ENCODE data around the gene SLC4A8. TPM values are rescaled to one million over a fixed set of nuclear protein-coding genes. Genes with fewer than 3 reads are reported as not detected.
A peak's percentile ranks its signal among the peaks of the same experiment; 100 is the strongest.

Gene SLC4A8
- total RNA-seq, 2 donors from 2014 or later, result 2.8 to 7.1 TPM

DNA sequence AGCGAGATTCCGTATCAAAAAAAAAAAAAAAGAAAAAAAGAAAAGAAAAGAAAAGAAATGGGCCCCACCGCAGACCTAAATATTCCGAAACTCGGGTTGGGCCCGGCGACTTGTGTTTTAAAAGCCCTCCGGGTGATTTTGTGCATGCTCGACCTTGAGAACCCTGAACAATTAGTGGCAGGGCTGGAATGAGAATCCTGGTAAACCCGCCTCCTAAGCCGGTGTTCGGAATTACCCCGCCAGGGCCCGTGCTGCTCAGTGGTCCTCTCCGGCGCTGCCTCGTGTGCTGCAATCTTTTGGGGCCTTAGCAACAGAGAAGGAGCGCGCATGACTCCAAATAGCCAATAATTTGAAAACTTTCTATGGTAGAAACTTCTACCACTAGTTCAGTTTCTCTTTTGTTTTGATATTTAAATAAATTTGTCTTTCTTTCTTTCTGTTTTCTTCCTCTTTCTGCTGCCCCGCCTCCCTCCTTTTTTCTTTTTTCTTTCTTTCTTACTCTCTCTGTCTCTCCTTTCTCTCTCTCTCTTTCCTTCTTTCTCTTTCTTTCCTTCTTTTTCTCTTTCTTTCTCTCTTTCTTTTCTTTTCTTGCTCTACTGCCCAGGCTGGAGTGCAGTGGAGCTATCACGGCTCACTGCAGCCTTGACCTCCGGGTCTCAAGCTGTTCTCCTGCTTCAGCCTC is 31.9 kb upstream of the SLC4A8 start:
- H3K9me3 ChIP-seq, result no peaks in the 10 kb centered on the region
- DNase-seq (ENCODE audit: low spot score) (no peak), ATAC-seq (ENCODE audit: insufficient number of reproducible peaks, low FRiP score, low read depth) (no peak)
- H3K4me1 ChIP-seq (ENCODE audit: control insufficient read depth in 1 of 2, low read depth in 2 of 2), result peaks cover 4 to 20% of the 10 kb centered on the region in 2 donors
- H3K4me3 ChIP-seq, result peak overlapping the region; percentile 86
- TF ChIP-seq, protein P1, sequence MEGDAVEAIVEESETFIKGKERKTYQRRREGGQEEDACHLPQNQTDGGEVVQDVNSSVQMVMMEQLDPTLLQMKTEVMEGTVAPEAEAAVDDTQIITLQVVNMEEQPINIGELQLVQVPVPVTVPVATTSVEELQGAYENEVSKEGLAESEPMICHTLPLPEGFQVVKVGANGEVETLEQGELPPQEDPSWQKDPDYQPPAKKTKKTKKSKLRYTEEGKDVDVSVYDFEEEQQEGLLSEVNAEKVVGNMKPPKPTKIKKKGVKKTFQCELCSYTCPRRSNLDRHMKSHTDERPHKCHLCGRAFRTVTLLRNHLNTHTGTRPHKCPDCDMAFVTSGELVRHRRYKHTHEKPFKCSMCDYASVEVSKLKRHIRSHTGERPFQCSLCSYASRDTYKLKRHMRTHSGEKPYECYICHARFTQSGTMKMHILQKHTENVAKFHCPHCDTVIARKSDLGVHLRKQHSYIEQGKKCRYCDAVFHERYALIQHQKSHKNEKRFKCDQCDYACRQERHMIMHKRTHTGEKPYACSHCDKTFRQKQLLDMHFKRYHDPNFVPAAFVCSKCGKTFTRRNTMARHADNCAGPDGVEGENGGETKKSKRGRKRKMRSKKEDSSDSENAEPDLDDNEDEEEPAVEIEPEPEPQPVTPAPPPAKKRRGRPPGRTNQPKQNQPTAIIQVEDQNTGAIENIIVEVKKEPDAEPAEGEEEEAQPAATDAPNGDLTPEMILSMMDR (IDR thresholded peaks at IDR 0.05), result no peak
- H3K36me3 ChIP-seq, result no peaks in the 10 kb centered on the region
- H3K27ac ChIP-seq, result no peak overlapping the region
- no peaks in the 10 kb centered on the region for H3K27me3 ChIP-seq (replicated peaks; ENCODE audit: insufficient read depth)

DNA sequence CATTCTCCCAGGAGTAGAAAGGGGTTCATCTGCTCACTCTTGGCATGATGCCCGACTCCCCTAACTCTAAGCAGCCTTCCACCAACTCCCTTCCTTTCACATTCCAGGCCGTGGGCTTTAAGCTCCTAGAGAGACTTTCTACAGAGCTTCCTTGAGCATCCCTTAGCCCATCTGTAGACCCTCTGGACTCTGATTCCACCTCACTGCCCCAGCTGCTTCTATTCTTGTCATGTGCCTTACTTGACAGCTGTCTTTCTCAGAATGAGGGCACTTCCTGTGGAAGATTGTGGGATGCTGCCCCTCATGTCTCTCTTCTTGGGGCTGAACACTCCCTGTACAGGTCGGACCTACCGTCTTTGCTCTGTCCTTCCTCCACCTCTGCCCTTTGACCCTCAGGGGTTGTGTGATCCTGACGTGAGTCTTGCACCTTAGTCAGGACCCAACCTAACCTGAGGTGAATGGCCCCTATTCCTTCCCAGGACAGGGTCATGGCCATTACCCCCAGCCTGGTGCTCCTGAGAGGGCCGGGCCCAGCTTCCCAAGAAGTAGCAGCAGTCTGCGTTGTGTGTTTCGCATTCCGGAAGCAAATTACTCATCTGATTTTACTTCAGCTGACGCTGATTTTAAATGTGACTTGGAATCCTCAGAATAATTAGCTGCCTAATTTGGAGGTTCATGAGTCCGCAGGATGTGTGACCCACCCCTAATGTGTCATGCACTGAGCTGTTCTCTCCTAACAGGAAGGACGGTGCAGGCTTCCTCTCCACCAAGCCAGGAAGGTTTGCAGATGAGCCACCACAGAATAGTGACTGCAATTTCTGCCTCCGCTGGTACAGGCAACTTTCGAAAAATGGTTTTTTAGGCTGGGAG is 30.7 kb upstream of the SLC4A8 start:
- Histone ChIP-seq H3K4me3 (no peak overlapping the region), H3K36me3 (no peaks in the 10 kb centered on the region), H3K27ac (no peak overlapping the region), H3K27me3 (replicated peaks; ENCODE audit: insufficient read depth) (no peaks in the 10 kb centered on the region), H3K4me1 (ENCODE audit: control insufficient read depth in 1 of 2, low read depth in 2 of 2) (peaks cover 4 to 20% of the 10 kb centered on the region in 2 donors), H3K9me3 (no peaks in the 10 kb centered on the region)
- ATAC-seq (ENCODE audit: insufficient number of reproducible peaks, low FRiP score, low read depth) (no peak), DNase-seq (ENCODE audit: low spot score) (no peak)
- TF ChIP-seq, protein P1 (IDR thresholded peaks at IDR 0.05), result no peak

DNA sequence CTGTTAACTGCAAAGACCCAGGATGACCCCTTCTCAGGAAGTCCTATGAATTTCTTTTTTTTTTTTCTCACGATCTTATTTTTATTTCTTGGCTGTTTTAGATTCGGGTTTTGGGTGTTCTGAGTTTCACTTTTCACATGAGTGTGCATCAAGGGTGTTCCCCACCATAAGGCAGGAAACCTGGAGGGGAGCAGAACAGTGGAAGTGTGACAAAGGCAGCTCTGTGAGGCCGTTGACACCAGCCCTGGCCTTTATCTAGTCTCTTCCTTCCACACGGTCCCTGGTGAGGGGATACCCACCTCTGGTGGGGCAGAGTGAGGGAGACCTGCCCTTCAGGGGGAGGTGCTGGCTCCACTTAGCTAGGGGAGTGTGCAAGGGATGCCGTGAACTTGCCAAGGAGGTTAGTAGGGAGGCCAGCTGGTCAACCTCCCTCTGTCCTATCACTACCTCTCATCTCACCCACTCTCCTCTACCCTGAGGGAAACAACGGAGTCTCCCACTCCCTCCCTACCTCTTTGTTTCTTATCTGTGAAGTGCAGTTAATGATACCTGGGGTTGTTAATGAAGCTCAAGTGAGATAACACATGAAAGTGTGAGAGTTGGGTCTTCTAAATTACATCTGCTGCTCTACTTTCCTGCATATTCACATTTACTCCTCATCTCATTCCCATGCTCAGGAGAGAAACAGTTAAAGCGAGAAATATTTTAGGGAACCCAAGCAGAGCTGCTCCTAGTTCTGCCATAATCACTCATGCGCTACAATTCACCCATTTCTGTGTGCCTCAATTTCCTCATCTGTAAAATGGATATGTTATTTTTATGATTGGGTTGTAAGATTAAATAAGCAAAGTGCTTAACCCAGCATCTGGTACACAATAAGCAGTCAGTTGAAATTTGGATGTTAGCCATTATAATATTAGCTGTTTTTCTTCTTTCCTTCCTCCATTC is 29.1 kb upstream of the SLC4A8 start:
- Histone ChIP-seq H3K27me3 (replicated peaks; ENCODE audit: insufficient read depth) (no peaks in the 10 kb centered on the region), H3K27ac (no peak overlapping the region)

DNA sequence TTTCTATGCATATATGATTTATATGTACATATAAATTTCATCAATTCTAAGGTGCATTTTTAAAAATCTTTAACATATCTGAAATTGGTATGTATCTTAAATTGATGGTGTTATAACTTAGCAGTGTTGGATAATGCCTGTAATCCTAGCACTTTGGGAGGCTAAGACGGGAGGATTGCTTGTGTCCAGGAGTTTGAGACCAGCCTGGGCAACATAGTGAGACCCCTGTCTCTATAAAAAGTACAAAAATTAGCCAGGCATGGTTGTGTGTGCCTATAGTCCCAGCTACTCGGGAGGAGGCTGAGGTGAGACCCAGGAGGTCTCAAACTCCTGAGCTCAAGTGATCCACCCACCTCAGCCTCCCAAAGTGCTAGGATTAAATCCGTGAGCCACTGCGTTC is 27.0 kb upstream of the SLC4A8 start:
- Histone ChIP-seq H3K9me3 (no peaks in the 10 kb centered on the region), H3K4me3 (no peak overlapping the region), H3K27me3 (replicated peaks; ENCODE audit: insufficient read depth) (no peaks in the 10 kb centered on the region), H3K36me3 (no peaks in the 10 kb centered on the region), H3K4me1 (ENCODE audit: control insufficient read depth in 1 of 2, low read depth in 2 of 2) (peaks cover 0 to 1% of the 10 kb centered on the region in 2 donors), H3K27ac (no peak overlapping the region)
- TF ChIP-seq, protein P1 (IDR thresholded peaks at IDR 0.05), result no peak
- no peak for ATAC-seq (ENCODE audit: insufficient number of reproducible peaks, low FRiP score, low read depth)
- DNase-seq (ENCODE audit: low spot score), result no peak

More for the DNA sequence above, 29.1 kb upstream of the SLC4A8 start:
- Histone ChIP-seq H3K4me1 (ENCODE audit: control insufficient read depth in 1 of 2, low read depth in 2 of 2) (peaks cover 4 to 20% of the 10 kb centered on the region in 2 donors), H3K9me3 (no peaks in the 10 kb centered on the region), H3K4me3 (no peak overlapping the region), H3K36me3 (no peaks in the 10 kb centered on the region)
- TF ChIP-seq, protein P1 (IDR thresholded peaks at IDR 0.05), result no peak
- DNase-seq (ENCODE audit: low spot score), result no peak
- ATAC-seq (ENCODE audit: insufficient number of reproducible peaks, low FRiP score, low read depth), result no peak

Data from thoracic aorta (tissue), 2 donors.